ENCODE measurements around the gene CERS5.

The CERS5 gene

GRCh38 chr12:50185970-50186663 lies 18.9 kb upstream of the CERS5 start:
- no peak for DNase-seq (ENCODE audit: extremely low spot score)
- POLR2A ChIA-PET = no interaction called here
- CTCF ChIA-PET = interaction anchor here (0.8 to 4.0 kb wide), 15 partner anchors 8 to 219 kb away, joined by 3 to 16 read pairs (median 6); partner anchors contain the start of genes COX14 and SMARCD1
- TF ChIP-seq, protein P1, sequence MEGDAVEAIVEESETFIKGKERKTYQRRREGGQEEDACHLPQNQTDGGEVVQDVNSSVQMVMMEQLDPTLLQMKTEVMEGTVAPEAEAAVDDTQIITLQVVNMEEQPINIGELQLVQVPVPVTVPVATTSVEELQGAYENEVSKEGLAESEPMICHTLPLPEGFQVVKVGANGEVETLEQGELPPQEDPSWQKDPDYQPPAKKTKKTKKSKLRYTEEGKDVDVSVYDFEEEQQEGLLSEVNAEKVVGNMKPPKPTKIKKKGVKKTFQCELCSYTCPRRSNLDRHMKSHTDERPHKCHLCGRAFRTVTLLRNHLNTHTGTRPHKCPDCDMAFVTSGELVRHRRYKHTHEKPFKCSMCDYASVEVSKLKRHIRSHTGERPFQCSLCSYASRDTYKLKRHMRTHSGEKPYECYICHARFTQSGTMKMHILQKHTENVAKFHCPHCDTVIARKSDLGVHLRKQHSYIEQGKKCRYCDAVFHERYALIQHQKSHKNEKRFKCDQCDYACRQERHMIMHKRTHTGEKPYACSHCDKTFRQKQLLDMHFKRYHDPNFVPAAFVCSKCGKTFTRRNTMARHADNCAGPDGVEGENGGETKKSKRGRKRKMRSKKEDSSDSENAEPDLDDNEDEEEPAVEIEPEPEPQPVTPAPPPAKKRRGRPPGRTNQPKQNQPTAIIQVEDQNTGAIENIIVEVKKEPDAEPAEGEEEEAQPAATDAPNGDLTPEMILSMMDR (IDR thresholded peaks at IDR 0.05; ENCODE audit: control extremely low read depth, extremely low read depth, low read depth, missing control alignments) = no peak

DNA sequence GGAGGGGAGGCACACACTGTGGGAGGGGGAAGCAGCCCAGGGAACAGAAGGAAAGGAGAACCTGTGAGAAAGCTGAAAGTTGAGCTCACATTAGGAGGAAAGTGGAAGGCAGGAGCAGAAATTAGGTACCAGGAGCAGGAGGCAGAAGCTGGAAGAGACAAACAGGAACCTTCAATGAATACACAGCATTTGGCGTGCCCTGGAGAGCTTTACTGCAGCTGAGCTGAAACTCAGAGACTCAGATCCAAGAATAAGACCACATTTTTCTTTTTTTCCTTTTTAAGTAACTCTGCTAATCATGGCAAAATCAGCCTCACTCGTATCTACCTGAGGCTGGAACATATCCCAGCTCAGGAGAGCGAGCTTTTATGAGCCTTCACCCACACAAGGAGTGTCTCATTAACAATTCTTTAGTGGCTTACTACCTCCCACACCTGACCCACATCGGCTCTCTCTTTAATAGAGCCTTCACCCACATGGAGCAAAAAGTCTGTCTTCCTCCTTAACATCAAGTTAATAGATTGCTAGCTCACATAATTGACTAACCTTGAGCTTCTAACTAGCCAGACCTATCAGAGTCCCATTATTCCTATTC lies 18.2 kb upstream of the CERS5 start:
- CTCF ChIA-PET = interaction anchor here (0.7 to 4.0 kb wide), 13 partner anchors 9 to 218 kb away, joined by 3 to 16 read pairs (median 5); partner anchors contain the start of genes COX14 and SMARCD1
- DNase-seq (ENCODE audit: extremely low spot score) = no peak
- TF ChIP-seq, protein P1 (IDR thresholded peaks at IDR 0.05; ENCODE audit: control extremely low read depth, extremely low read depth, low read depth, missing control alignments) = no peak
- POLR2A ChIA-PET = no interaction called here

- POLR2A ChIA-PET = no interaction called here
- DNase-seq (ENCODE audit: extremely low spot score) = no peak
- CTCF ChIA-PET = interaction anchor here (1.6 to 3.9 kb wide), 6 partner anchors 8 to 130 kb away, joined by 5 to 18 read pairs (median 8); no protein-coding TSS in a partner anchor
- TF ChIP-seq, protein P1 (IDR thresholded peaks at IDR 0.05; ENCODE audit: control extremely low read depth, extremely low read depth, low read depth, missing control alignments) = no peak
Measured at GRCh38 chr12:50184261-50184660, 17.1 kb upstream of the CERS5 start.

DNA sequence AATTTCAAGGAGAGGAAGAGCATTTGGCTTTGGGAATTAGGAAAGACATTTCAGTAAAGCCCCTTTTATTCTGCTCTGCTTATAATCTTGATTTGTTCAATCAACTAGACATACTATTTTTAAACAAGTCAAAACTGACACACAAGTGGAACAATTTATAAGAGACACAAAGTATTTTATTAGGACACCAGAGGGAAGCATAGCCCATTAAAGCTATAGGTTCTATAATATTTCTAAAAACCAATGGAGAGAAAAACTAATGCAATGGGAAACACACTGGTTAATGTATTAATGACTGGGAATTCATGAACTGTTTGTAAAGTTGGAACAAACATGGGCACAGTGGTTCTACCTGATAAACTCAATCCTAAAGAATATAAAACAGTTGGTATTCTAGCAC lies 15.3 kb upstream of the CERS5 start:
- no peak for DNase-seq (ENCODE audit: extremely low spot score)
- ChIA-PET POLR2A (no interaction called here), CTCF (interaction anchor here (0.7 to 3.9 kb wide), 10 partner anchors 24 to 215 kb away, joined by 3 to 18 read pairs (median 3); partner anchors contain the start of gene LIMA1)
- TF ChIP-seq, protein P1 (IDR thresholded peaks at IDR 0.05; ENCODE audit: control extremely low read depth, extremely low read depth, low read depth, missing control alignments) = no peak

GRCh38 chr12:50181691-50182090 lies 14.5 kb upstream of the CERS5 start:
- POLR2A ChIA-PET = no interaction called here
- CTCF ChIA-PET = interaction anchor here (0.7 to 3.9 kb wide), 5 partner anchors 15 to 215 kb away, joined by 3 to 18 read pairs (median 4); partner anchors contain the start of gene CERS5
- TF ChIP-seq, protein P1 (IDR thresholded peaks at IDR 0.05; ENCODE audit: control extremely low read depth, extremely low read depth, low read depth, missing control alignments) = no peak
- DNase-seq (ENCODE audit: extremely low spot score) = no peak

GRCh38 chr12:50175716-50176026 lies 8.5 kb upstream of the CERS5 start:
- ChIA-PET CTCF (interaction anchor here (0.7 to 10.6 kb wide), 51 partner anchors 9 to 211 kb away, joined by 3 to 91 read pairs (median 5); partner anchors contain the start of genes CERS5, COX14 and SMARCD1), POLR2A (no interaction called here)
- no peak for DNase-seq (ENCODE audit: extremely low spot score)
- TF ChIP-seq, protein P1 (IDR thresholded peaks at IDR 0.05; ENCODE audit: control extremely low read depth, extremely low read depth, low read depth, missing control alignments) = no peak
